Transverse colon (tissue), 4 donors: ENCODE data around the gene PRKCQ. TPM values are rescaled to one million over a fixed set of nuclear protein-coding genes. Genes with fewer than 3 reads are reported as not detected.

Experiments used
- DNase-seq: peaks from one replicate; pipeline ENCODE4 v3.0.0-alpha.2; 2019
- H3K27ac ChIP-seq, 4 donors: fragments of 200-600 bp; sonication (generic); 2 replicates each; pipeline ENCODE4 v1.5.1; 2016 to 2018; ENCODE audit warnings: inconsistent platforms in 4 of 4
- H3K27me3 ChIP-seq: fragments of 200-600 bp; sonication (generic); 2 replicates; pipeline ENCODE4 v1.5.1; 2017; ENCODE audit warnings: inconsistent platforms
- H3K36me3 ChIP-seq, 4 donors: fragments of 200-600 bp; sonication (generic); 2 replicates each; pipeline ENCODE4 v1.5.1; 2017 to 2019; ENCODE audit warnings: inconsistent platforms in 4 of 4
- H3K4me1 ChIP-seq, 4 donors: fragments of 200-600 bp; sonication (generic); 2 replicates each; pipeline ENCODE4 v1.5.1; 2017 to 2020; ENCODE audit warnings: inconsistent platforms in 4 of 4
- H3K4me3 ChIP-seq, 4 donors: fragments of 200-600 bp; sonication (generic); 1 replicate in 1 of 4; 2 replicates in 3 of 4; pipeline versions ENCODE4 v1.5.1 to v1.6.1; 2017 to 2019; ENCODE audit warnings: inconsistent platforms in 4 of 4
- H3K9me3 ChIP-seq, 2 donors: fragments of 200-600 bp; sonication (generic); 2 replicates each; pipeline ENCODE4 v1.5.1; 2017 to 2019; ENCODE audit warnings: inconsistent platforms in 2 of 2
- CTCF ChIP-seq, 5 experiments: fragments of 200-600 bp in 3 of 5; fragments of 450-650 bp in 2 of 5; sonication (generic) in 3 of 5; IDR thresholded peaks; 1 replicate in 2 of 5; 2 replicates in 3 of 5; pipeline ENCODE4 v1.5.1; 2016 to 2017; ENCODE audit warnings: antibody characterized with exemption in 5 of 5, inconsistent platforms in 3 of 5, mild to moderate bottlenecking in 2 of 5, moderate library complexity in 1 of 5
- EP300 ChIP-seq: sonication (generic); formaldehyde crosslinking; IDR thresholded peaks from one replicate; pipeline ENCODE4 v1.6.1; 2017; ENCODE audit warnings: antibody characterized with exemption, low read depth
- POLR2A ChIP-seq: fragments of 450-650 bp; IDR thresholded peaks from one replicate; pipeline ENCODE4 v1.6.1; 2016; ENCODE audit warnings: antibody characterized with exemption, mild to moderate bottlenecking, moderate library complexity
- POLR2AphosphoS5 ChIP-seq, 3 donors: sonication (generic); formaldehyde crosslinking; IDR thresholded peaks; one replicate each; pipeline ENCODE4 v1.6.1; 2016; ENCODE audit warnings: antibody characterized with exemption in 3 of 3
- WGBS, 2 donors: methylation state at CpG; one replicate each; pipeline ENCODE4 v1.1.5; 2018; ENCODE audit warnings: low coverage in 1 of 2; 5-methylcytosine and 5-hydroxymethylcytosine counted together
- in situ Hi-C, 4 donors: fragments of 200-750 bp; cut with MboI; loops; one replicate each; pipeline versions ENCODE4 v1.15.0 to v1.15.1; 2017; ENCODE audit warnings: low sequenced_read_pairs in 3 of 4, low pct_ligation_motif_present in 1 of 4, low pct_unique_long_range_greater_than_20kb in 1 of 4
- intact Hi-C: fragments of 100-400 bp; cut with DNase I; formaldehyde crosslinking; loops from one replicate; pipeline ENCODE4 v1.15.1; 2023; ENCODE audit warnings: low total_unique reads
- total RNA-seq, 4 donors: library from RNA; depleted of rRNA; stranded (reverse); fragments of >200 nt; gene quantifications; one replicate each; pipeline ENCODE4 v1.1.0, GENCODE V29; 2016

The PRKCQ gene
- total RNA-seq, 4 donors from 2014 or later: 0.60 to 2.7 (median 1.2) TPM

DNA sequence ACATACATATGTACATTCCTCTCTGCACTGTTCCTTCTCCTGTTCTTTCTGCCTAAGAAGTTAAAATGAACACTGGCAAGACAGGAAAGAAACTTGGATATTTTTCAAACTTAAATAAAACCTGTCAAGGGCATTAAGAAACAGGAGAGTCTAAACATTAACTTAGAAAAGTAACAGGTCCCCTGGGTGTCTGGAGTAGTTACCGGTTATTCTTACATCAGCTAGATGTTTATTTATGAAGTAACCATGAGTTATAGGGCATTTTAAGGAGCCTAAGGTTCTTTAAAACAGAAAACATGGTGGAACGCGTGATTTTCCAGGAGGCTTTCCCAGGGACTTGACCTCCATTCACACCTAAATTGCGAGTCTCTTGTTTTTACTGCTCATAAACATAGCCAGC lies 148.2 kb downstream of the PRKCQ start:
- DNase-seq: no peak
- Histone ChIP-seq H3K4me1 (no peaks in the 10 kb centered on the region), H3K36me3 (no peaks in the 10 kb centered on the region), H3K27me3 (no peaks in the 10 kb centered on the region), H3K4me3 (no peak overlapping the region), H3K27ac (no peak overlapping the region), H3K9me3 (no peaks in the 10 kb centered on the region)
- 23 to 50% methylated on average over 4 of the region's 4 CpGs for WGBS, 2 donors
- intact Hi-C loops (no loop called here), in situ Hi-C loops (loop anchor here in 1 of 4 donors (25.0 kb wide), 1 partner anchor 230 kb away; no protein-coding TSS in a partner anchor)
- TF ChIP-seq EP300 (no peak), CTCF (IDR thresholded peaks at IDR 0.05) (no peak), POLR2A (no peak), POLR2AphosphoS5 (IDR thresholded peaks at IDR 0.05) (no peak)

DNA sequence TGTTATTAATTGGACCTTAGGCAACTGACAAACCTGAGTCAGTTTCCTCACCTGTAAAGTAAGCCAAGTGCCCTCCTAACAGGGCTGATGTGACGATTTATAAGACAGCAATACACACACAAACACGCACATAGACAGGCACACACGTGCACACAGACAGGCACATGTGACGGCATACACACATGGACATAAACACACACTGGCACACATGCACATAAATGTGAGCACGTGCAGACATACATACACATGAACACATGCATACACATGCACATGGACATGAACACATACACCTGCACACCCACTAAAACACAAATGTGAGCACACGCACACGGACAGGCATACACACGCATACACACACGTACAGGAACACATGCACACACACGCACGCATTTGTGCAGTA lies 148.9 kb downstream of the PRKCQ start:
- 87 to 100% methylated on average over 1 to 11 of the region's 11 CpGs for WGBS, 2 donors
- Histone ChIP-seq H3K27ac (no peak overlapping the region), H3K9me3 (no peaks in the 10 kb centered on the region), H3K4me1 (no peaks in the 10 kb centered on the region), H3K4me3 (no peak overlapping the region), H3K36me3 (no peaks in the 10 kb centered on the region), H3K27me3 (no peaks in the 10 kb centered on the region)
- intact Hi-C loops (no loop called here), in situ Hi-C loops (loop anchor here in 1 of 4 donors (25.0 kb wide), 1 partner anchor 231 kb away; no protein-coding TSS in a partner anchor)
- TF ChIP-seq CTCF (IDR thresholded peaks at IDR 0.05) (no peak), POLR2A (no peak), POLR2AphosphoS5 (IDR thresholded peaks at IDR 0.05) (no peak), EP300 (no peak)
- DNase-seq: no peak

GRCh38 chr10:6430423-6430980 lies 149.6 kb downstream of the PRKCQ start:
- DNase-seq: no peak
- intact Hi-C loops: no loop called here
- H3K4me3 ChIP-seq: no peak overlapping the region
- no peak overlapping the region for H3K27ac ChIP-seq
- in situ Hi-C loops: loop anchor here in 1 of 4 donors (25.0 kb wide), 1 partner anchor 232 kb away; no protein-coding TSS in a partner anchor
- 92 to 96% methylated on average over 2 to 21 of the region's 21 CpGs for WGBS, 2 donors
- H3K4me1 ChIP-seq: no peaks in the 10 kb centered on the region
- H3K27me3 ChIP-seq: no peaks in the 10 kb centered on the region
- no peaks in the 10 kb centered on the region for H3K36me3 ChIP-seq
- TF ChIP-seq CTCF (IDR thresholded peaks at IDR 0.05): no peak
- TF ChIP-seq POLR2AphosphoS5 (IDR thresholded peaks at IDR 0.05): no peak
- TF ChIP-seq EP300: no peak
- no peak for TF ChIP-seq POLR2A
- H3K9me3 ChIP-seq: no peaks in the 10 kb centered on the region

DNA sequence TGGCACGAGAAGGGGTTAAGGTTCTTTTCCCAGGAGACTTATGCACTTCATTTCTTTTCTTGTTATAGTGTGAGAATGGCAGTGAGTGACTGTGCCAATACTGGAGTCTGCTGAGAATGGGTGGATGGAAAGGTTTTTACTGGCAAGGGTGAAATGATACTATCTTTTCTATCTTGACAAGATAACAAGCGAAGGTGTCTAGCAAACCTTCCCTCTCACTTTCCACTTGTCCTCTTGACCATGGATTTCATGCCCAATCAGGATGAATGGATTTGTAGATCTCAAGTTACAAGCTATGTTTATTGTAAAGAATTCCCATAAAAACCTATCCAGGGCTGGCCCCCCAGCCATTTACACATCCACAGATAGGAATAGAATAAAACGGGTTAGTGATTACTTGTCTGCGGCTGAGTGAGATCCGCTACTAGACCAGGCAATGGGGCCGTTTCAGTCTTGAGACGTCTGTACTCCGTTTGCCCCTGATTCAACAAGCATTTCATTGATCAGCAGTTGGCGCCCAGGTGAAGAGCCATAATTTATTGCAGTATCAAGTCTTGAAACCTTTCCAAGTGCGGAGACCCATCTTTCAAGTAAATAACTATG lies 152.6 kb downstream of the PRKCQ start:
- TF ChIP-seq POLR2AphosphoS5 (IDR thresholded peaks at IDR 0.05) (no peak), CTCF (IDR thresholded peaks at IDR 0.05) (no peak), EP300 (no peak), POLR2A (no peak)
- H3K36me3 ChIP-seq: no peaks in the 10 kb centered on the region
- H3K27me3 ChIP-seq: no peaks in the 10 kb centered on the region
- in situ Hi-C loops (loop anchor here in 2 of 4 donors (10.0 to 25.0 kb wide), 2 partner anchors 235 to 257 kb away; no protein-coding TSS in a partner anchor), intact Hi-C loops (no loop called here)
- 85 to 90% methylated on average over 3 to 10 of the region's 10 CpGs for WGBS, 2 donors
- H3K4me3 ChIP-seq: no peak overlapping the region
- no peak for DNase-seq
- H3K27ac ChIP-seq: no peak overlapping the region
- H3K9me3 ChIP-seq: no peaks in the 10 kb centered on the region
- H3K4me1 ChIP-seq: no peaks in the 10 kb centered on the region
